Prostate gland (tissue), 2 donors: Measurements from ENCODE around the gene UNC13B.

Experiments
- POLR2A ChIP-seq: fragments of 450-650 bp; IDR thresholded peaks from one replicate; pipeline ENCODE4 v1.6.1; 2016; ENCODE audit warnings: antibody characterized with exemption, mild to moderate bottlenecking
- POLR2AphosphoS5 ChIP-seq: sonication (generic); formaldehyde crosslinking; IDR thresholded peaks from one replicate; pipeline ENCODE4 v1.6.1; 2017; ENCODE audit warnings: antibody characterized with exemption
- TF ChIP-seq, protein P1 (sequence below), 4 experiments: fragments of 200-600 bp in 2 of 4; fragments of 450-650 bp in 2 of 4; sonication (generic) in 2 of 4; IDR thresholded peaks; 1 replicate in 3 of 4; 2 replicates in 1 of 4; pipeline ENCODE4 v1.5.1; 2016 to 2019; ENCODE audit warnings: antibody characterized with exemption in 4 of 4, mild to moderate bottlenecking in 2 of 4, moderate library complexity in 2 of 4

DNA sequence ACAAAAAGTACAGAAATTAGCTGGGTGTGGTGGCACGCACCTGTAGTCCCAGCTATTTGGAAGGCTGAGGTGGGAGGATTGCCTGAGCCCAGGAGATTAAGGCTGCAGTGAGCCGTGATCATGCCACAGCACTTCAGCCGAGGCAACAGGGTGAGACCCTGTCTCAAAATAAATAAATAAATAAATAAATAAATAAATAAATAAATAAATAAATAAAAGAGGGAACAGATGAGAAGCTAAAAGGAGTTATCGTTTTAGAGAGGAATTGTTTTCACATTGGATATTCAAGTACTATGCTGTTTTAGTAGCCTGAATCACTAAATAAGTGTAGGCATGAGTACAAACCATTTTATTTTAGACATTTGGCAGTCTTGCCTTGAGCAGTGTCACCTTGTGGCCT lies 151.7 kb downstream of the UNC13B start:
- TF ChIP-seq, protein P1, sequence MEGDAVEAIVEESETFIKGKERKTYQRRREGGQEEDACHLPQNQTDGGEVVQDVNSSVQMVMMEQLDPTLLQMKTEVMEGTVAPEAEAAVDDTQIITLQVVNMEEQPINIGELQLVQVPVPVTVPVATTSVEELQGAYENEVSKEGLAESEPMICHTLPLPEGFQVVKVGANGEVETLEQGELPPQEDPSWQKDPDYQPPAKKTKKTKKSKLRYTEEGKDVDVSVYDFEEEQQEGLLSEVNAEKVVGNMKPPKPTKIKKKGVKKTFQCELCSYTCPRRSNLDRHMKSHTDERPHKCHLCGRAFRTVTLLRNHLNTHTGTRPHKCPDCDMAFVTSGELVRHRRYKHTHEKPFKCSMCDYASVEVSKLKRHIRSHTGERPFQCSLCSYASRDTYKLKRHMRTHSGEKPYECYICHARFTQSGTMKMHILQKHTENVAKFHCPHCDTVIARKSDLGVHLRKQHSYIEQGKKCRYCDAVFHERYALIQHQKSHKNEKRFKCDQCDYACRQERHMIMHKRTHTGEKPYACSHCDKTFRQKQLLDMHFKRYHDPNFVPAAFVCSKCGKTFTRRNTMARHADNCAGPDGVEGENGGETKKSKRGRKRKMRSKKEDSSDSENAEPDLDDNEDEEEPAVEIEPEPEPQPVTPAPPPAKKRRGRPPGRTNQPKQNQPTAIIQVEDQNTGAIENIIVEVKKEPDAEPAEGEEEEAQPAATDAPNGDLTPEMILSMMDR (IDR thresholded peaks at IDR 0.05) = no peak
- no peak for TF ChIP-seq POLR2A
- no peak for TF ChIP-seq POLR2AphosphoS5
